Renal cortical epithelial cell (primary cell): ENCODE data around the gene CPEB4. TPM values are rescaled to one million over a fixed set of nuclear protein-coding genes. Genes with fewer than 3 reads are reported as not detected.

Experiments
- DNase-seq: peaks from one replicate; pipeline ENCODE4 v3.0.0-alpha.2; 2011; ENCODE audit warnings: low read depth
- total RNA-seq: library from RNA; depleted of rRNA; stranded (reverse); fragments of >200 nt; gene quantifications from 2 replicates; pipeline ENCODE4 v1.2.3, GENCODE V29; 2014

CPEB4 gene
- 33.0 and 66.6 TPM in 2 replicates for total RNA-seq

DNA sequence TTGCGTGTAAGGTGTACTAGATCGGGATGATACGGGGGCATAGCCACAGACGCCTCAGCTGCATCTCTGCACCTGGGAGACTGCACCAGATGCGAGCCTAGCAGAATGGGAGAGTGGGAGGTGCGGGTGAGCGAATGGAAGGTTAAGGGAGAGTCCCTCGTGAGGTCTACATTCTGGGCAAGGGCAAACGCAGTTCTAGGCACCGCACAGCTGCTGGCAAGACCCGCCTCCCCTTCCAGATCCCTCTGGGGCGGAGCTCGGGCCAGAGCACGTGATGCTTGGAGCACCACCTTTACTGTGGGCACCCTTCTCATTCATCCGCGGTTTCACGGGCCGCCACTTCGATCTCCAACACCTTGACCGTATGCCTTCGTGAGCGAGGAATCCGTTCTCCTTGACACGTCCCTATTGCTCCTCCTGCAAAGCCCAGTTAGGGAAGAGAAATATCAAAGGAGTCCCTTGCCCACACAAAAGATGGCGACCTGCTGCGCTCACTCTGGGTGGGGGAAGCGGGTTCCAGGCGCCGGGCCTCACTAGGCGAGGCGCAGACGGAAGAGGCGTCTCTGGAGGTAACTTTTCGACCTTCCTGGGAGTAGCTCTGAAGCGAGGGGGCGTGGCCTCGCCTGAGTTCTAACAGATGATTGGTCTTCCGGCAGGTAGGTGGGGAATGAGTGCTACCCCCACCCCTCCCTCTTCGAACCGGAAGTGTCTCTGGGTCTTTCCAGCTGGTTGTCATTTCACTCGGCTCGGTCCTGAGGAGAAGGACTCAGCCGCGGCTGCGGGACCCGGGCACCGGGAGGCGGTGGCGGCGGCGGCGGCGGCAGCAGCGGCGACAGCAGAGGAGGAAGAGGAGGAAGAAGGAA lies at the start of gene CPEB4:
CPEB4 (plus strand) TSS at position 740 of the 863 bp plus-strand sequence. CDS start 1,385 bp downstream, outside the sequence.
- peak; percentile 98 for DNase-seq

DNA sequence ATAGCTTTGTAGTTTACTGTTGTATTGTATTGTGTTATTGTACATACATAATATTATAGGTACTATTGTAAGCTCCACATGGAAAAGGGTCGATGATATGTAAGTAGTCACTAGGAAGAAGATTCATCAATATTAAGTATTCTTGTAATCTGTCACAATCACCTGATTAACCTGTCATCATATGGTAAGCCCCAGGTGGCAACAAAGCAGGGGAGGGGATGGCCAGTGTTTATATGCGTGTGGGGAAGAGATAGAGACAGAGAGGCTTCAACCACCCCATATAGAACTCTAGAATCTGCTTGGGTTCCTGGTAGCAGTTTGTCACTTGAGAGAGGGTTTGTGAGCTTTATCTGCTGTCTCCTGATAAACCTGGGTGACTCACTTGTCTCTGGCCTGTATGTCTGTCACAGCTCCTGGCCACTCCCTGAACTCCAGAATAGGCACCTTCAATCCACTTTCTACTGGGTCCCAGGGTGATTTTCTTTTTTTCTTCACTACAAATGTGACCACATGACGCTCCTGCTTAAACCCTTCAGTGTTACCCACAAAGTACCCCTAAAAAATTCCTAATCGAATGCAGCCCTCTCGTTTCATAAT lies 48.9 kb upstream of the CPEB4 start:
- no peak for DNase-seq

DNA sequence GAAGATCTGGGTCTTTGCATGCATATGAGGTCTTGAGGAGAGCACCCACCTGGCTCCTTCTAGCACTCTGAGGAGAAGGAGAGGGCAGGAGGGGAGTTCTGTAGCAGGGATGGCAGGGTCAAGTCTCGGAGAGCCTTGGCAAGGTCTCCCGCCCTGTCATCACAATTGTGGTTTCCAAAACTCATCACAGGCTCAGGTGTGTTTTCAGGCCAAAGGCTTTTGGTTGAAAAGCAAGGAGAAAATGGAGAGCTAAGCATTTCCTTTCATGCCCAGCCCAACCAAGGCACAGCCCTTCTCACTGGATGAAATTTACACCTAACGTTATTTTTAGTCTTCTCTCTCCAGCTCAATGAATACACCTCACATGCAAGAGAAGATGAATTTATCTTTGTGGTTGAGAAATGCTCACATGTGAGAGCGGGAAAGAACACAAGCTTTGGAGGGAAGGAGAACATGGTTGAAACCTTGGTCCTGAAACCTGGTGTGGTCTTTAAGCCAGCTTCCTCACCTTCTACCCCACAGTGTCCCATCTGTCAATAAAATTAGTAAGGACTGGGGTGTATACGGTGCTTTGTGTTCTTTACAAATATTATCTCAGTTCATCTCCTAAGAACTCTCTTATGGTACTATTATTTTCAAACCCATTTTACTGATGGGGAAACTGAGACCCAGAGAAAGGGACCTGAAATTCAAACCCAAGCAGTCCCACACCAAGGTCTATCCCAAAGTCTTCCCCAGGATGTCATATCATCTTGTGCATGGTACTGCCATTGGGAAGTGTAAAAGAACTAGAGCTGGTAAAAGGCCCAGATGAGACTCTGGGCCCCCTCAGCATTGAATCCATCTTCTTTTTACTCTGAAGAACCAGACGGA lies 47.8 kb upstream of the CPEB4 start:
- no peak for DNase-seq

DNA sequence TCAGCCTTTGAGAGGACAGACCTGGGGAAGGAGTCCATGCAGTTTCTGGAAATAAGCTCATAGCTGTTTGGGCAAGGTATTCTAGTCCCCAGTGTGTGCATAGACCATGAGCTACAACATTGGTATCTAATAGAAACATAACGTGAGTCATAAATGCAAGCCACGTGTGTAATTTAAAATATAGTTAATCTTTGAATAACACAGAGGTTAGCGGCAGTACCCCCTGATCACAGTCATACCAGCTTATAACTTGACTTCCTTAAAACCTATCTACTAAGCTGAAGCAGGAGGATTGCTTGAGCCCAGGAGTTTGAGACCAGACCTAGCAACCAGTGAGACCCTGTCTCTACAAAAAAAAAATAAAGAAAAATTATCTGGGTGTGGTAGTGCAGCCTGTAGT lies 46.4 kb upstream of the CPEB4 start:
- DNase-seq, result no peak

DNA sequence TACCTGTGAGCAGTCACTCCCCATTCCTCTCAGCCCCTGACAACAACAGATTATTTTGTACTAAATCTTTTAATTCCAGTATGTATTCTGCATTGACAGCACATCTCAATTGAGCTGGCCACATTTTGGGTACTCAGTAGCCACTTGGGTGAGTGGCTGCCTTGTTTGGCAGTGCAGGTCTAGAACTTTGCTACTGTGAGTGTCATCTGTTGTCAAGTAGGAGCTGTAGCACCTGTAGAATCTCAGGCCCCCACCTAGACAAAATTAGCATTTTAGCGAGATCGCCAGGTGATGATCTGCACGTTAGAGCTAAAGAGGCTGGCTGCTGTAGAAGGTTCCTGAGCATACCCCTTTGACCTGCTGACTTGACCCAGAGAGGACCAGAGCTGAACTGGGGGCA lies 44.4 kb upstream of the CPEB4 start:
- DNase-seq, result no peak

DNA sequence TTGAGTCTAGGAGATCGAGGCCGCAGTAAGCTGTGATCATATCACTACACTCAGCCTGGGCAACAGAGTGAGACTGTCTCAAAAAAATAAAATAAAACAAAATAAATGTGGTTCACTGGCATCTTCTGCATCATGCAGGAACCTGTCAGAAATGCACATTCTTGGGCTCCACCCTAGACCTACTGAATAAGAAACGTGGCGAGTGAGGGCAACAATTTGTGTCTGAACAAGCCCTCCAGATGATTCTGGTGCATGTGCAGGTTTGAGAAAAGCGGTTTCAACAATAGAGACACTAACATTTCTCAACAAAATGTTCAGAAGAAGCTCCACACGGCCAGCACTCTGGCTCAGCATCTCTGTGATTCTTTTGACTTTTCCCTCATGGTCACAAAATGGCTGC lies 42.8 kb upstream of the CPEB4 start:
- DNase-seq, result no peak

DNA sequence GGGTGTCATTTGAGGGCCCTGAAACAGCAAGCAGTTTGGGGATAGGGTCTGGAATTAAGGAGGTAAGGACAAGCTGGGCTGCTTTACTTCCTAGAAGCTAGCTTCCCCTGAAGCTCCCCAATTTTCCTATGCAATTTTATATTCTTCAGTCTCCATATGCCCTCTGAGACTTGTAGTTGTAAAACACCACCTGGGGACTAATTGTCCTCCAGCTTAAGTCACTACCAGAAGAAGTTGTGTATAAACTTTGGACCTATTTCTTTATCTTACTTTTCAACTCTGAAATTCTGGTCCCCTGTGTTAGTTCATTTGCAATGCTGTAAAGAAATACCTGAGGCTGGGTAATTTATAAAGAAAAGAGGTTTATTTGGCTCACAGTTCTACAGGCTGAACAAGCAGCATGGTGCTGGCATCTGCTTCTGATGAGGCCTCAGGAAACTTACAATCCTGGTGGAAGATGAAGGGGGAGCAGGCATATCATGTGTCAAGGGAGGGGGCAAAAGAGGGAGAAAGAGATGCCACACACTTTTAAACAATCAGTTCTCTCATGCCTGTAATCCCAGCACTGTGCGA lies 41.1 kb upstream of the CPEB4 start:
- no peak for DNase-seq

DNA sequence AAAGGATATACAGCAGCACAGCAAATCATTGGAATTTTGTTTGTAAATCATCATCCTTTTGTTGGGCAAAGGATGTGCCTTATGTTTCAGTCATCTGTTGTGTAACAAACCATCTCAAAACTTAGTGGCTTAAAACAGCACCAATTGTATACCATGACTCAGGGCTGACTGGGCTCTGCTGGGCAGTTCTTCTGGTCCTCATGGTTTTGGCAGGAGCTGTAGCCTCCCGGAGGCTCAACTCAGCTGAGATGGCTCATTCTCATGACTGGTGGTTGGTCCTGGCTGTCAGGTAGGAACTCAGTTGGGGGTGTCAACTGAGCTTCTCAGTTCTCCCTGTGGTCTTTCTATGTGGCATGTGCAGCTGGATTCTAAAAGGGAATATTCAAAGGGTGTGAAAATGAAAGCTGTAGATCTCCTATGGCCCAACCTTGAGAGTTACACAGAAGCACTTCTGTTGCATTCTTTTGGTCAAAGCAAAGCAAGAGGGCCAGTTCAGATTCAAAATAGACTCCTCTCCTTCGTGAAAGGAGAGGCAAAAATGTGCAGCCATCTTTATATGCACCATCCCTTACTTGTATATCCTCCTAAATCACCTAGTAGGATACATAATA lies 39.1 kb upstream of the CPEB4 start:
- DNase-seq, result no peak

DNA sequence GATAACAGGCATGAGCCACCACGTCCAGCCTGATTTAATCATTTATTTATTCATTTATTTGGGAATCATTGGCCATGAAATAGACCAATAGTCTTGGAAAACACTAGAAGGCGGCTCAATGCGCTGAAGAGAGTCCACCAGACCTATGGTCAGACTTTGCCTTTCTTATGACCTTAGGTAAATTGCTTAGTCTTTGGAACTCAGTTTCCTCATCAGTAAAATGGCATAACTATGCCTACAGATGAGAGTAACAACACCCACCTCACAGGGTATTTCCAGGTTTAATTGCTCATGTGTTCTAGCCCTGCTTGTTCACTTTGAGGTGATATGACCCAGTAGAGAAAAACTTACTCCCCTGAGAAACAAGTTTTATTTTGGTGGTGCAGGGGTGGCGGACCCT lies 38.2 kb upstream of the CPEB4 start:
- DNase-seq, result no peak

DNA sequence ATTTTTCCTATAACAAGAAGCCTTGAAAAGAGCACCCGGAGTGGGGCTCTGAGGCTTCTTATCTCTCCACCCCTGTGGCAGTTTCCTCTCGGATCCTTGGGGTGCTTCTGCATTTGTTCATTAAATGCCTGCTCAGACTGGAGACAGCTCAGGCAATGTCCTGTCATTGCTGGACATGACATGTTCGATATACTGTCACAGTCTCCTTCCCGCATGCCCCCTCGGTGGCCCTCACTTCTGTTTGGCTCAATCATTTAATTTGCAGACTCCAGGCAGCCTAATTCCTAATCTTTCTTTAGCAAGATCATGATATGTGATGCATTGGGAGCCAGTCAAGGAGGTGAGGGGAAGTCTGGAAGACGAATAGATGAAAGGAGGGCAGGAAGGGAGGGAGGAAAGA lies 37.5 kb upstream of the CPEB4 start:
- no peak for DNase-seq

DNA sequence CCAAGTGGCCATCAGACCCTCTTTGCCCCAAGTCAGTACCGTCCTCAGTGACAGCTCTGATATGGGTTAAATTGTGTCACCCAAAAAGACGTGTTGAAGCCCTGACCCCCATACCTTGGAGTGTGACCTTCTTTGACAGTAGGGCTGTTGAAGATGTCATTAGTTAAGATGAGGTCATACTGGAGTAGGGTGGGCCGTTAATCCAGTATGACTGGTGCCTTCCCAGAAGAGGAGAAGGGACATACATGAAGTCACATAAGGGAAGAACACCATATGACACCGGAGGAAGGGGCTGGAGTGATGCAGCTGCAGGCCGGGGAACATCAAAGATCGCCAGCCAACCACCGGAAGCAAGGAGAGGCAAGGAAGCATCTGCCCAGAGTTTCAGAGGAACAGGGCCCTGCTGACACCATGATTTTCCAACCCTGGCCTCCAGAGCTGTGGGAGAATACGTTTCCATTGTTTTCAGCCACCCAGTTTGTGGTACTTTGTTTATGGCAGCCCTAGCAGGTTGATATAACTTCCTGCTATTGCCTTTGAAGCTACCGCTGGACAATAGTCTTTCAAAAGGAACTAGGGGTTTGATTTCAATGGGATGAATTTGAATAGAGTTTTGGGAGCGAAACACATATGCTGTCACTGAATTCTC lies 36.4 kb upstream of the CPEB4 start:
- no peak for DNase-seq

DNA sequence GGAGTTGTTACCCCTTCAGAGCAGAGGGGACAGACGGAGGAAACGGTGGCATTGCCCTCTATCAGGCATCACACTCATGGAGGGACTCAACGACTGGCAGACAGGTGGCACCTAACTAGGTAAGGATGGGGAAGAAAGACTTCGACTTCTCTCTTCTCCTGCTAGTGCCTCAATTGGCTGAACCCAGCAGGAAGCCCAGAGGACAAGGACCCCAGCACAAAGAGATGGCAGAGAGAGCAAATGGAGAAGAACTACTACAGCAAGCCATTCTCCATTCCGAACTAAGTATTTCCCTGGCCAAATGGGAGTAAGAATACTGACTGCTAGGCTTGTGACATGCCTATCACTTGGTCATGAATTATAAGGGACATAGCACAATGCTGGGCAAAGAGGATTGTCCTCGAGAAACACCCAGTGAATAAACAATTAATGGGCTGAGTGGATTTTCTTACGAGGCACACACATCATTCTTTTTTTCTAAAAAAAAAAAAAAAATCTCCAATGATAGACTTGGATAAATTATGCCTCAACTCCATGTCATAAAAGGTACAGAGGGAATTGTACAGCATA lies 35.3 kb upstream of the CPEB4 start:
- DNase-seq, result no peak

DNA sequence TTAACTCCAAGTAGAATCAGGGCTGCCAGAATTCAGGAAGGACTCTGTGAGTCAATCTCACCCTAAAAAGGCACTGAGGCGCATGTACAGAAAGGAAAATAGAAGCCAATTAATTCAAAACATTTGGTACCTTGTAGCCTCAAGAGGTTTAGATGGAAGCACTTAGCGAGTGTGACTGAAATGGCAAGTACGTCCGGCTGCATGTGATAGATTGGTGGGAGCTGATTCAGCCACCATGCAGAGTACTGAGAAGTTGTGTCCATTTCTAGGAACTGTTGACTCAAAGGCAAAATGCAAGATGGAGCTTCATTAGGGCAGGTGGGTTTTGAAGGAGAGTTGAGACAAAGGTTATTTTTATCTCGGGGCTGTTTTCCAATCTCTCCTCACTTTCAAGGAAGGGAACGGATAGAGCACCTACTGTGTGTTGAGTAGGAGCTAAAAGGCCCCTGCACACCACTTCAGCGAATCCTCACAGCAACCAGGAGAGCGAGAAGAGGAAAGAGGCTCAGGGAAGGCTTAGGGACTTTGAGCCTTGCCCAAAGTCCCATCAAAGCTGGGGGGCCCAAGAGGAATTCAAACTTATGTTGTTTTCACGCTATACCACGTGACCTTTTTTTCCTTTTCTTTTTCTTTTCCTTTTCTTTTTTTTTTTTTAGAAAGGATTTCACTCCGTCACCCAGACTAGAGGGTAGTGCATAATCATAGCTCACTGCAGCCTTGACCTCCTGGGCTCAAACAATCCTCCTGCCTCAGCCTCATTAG lies 34.6 kb upstream of the CPEB4 start:
- peak; percentile 58 for DNase-seq

DNA sequence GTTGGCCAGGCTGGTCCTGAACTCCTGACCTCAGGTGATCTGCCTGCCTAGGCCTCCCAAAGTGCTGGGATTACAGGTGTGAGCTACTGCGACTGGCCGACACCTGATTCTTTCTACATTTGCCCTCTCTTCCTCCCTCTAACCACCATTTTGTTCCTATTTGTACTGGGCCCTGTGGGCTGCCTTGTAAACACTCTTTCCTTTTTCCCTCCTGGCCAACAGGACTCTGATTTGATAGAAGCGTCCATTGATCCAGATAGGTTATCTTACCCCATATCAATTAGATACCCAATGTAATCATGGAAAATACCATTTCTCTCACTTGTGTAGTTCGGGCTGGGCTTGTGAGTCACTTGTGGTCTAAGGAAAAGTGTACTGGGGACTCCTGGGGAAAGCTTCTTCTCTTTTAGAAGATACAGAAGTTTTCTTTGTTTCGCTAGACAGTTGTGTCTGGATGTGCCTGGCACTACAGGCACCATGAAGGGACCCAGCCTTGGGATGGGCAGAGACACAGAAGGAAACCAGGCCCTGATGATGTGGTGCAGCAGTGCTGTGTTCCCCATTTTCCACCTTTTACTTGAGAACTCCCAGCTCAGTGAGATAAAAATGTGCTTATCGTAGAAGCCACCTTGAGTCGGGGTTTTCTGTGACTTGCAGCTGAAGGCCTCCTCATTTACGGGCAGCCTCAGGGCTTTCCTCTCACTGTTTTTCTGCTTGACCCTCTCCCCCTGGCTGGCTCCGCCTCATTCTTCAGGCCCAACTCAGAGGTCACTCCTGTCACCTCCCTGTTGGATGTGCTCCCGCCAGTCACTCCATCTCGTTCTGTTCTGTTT lies 32.8 kb upstream of the CPEB4 start:
- DNase-seq, result peak; percentile 43

DNA sequence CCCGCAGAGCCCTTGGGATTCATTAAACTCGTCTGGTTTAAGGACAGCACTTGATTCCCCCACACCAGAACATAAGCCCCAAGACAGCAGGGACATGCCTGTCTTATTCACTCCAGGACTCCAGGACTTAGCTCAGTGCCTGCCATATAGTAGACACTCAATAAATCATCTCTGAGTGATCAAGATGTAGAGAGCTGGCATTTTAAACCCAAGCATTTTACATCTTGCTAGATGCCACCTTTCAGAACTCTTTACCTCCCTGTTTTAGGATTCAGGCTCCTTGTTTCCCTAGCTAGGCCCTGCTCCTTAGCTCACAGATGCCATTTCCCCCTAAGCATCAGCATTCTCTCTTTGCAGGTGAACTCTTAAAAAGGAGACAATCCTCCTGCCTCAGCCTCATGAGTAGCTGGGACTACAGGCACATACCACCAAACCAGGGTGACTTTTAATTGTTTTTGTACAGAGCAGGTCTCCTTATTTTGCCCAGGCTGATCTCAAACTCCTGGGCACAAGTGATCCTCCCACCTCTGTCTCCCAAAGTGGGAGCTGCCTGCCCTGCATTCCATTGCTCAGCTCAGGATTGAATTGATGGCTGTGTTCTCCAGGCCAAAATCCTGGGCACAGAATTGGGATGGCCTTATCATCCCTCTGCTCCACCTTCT lies 32.0 kb upstream of the CPEB4 start:
- no peak for DNase-seq

DNA sequence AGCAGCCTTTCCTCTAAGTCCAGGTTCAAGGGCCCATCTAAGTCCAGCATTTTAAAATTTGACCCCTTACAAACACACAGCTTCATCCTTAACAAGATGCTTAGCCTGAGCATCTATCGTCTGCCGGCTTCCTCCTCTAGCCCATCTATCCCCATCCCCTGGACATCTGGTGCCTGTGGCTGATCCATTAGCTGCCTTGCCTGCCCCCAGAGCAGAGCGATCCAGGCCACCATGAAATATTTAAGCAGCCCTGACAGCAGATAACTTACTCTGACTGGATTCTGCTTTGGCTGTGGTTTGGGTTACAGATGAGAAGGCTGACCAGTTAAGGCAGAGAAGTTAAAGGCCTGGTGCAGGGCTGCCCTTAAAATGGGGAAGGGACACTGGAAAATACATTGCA lies 30.9 kb upstream of the CPEB4 start:
- no peak for DNase-seq

DNA sequence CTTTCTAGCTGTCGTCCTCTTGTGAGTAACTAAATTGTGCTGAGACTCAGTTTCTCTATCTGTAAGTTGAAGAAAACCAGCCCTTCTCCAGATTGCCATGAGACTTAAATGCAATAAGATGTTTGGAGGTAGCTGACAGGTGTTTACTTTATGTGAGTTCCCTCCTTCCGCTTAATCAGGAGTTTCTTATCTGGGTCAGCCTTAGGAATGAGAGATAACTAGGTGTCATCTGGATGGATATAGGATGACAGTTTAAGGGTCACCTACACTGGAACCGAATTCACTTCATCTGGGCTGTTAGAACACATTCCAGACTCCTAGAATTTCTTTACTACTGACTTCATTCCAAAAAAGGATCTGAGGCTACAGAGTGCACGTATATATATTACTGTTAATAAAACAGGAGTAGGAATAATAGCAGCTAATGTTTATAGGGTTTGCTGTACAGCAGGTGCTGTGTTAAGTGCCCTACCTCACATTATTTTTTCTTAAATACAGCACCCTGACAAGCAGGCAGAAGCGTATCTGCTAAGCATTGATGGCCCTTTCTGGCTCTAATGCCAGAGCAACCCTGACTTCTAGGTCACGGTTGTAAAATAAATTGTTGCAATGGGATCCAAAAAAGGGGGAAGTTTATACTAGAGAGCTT lies 30.0 kb upstream of the CPEB4 start:
- DNase-seq, result no peak
